GM12874 (cell line): ENCODE measurements around the gene GAREM1.

Experiments used
- TF ChIP-seq, protein P1 (sequence below): IDR thresholded peaks from 2 replicates; pipeline ENCODE4 v1.5.1; 2011; ENCODE audit warnings: low read depth, mild to moderate bottlenecking, control low read depth, low read length, moderate library complexity; ENCODE audit not compliant: insufficient read depth

Gene GAREM1

DNA sequence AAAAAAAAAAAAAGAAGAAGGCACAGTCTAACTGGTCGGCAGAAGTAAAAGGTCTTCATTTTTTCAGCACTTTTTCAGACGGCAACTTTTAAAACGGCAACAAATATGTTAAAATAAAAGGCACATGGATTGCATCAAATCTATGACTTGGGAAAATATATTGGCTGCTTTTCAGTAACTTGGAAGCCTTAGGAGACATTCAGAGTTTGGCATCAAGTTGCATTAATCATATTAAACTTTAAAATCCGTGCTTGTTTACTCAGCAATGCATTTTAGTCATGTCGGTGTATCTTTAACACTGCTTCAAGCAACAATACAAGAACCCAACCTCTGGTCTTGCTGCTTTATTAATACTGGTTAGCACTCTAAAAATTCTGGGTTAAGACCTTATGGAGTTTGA, 169.8 kb downstream of the GAREM1 start:
- TF ChIP-seq, protein P1, sequence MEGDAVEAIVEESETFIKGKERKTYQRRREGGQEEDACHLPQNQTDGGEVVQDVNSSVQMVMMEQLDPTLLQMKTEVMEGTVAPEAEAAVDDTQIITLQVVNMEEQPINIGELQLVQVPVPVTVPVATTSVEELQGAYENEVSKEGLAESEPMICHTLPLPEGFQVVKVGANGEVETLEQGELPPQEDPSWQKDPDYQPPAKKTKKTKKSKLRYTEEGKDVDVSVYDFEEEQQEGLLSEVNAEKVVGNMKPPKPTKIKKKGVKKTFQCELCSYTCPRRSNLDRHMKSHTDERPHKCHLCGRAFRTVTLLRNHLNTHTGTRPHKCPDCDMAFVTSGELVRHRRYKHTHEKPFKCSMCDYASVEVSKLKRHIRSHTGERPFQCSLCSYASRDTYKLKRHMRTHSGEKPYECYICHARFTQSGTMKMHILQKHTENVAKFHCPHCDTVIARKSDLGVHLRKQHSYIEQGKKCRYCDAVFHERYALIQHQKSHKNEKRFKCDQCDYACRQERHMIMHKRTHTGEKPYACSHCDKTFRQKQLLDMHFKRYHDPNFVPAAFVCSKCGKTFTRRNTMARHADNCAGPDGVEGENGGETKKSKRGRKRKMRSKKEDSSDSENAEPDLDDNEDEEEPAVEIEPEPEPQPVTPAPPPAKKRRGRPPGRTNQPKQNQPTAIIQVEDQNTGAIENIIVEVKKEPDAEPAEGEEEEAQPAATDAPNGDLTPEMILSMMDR = no peak

- TF ChIP-seq, protein P1 = no peak
Measured at GRCh38 chr18:32299484-32299883, 171.2 kb downstream of the GAREM1 start.

DNA sequence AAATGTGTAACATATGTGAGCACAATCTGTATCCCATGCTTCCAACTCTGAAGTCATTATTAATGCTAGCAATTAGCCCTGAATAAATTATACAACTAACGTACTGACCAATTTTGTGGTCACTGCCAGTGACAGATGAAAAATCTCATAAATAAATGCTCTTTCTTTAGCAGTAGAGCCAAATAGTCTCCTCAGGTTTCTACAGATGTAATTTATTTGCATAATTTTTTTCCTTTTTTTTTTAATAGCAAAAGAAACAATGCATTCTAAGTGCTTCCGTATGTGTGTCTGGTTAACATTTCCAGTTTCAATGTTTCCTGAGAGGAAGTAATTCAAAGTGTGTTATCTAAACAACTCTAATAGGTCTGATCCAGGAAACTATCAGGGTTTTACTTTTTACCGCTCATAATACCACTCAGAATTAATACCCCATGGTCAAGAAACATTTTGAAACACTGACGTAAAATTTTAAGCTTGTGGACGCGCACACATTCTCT, 172.5 kb downstream of the GAREM1 start:
- TF ChIP-seq, protein P1 = no peak

GRCh38 chr18:32297579-32298170, 173.0 kb downstream of the GAREM1 start:
- TF ChIP-seq, protein P1 = no peak

- TF ChIP-seq, protein P1 = no peak
Measured at GRCh38 chr18:32296851-32297250, 173.8 kb downstream of the GAREM1 start.

GRCh38 chr18:32295604-32296003, 175.1 kb downstream of the GAREM1 start:
- TF ChIP-seq, protein P1 = no peak

GRCh38 chr18:32293107-32293506, 177.6 kb downstream of the GAREM1 start:
- TF ChIP-seq, protein P1 = no peak

DNA sequence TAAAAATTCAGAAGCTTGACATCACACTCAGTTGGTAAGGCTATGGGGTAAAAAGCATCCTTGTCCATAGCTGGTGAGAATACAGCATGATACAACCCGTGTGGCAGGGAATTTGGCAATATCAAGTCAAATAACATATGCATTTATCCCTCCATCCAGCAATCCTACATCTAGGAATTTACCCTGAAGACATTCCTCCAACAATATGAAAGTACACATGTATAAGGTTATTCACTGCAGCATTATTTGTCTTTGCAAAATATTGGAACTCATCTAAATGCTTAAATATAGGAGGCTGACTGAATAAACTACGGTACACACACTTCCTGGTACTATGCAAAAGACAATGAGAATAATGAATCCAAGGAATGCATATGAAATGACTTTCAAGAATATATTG, 179.9 kb downstream of the GAREM1 start:
- TF ChIP-seq, protein P1 = no peak
